Activated CD4-positive, alpha-beta memory T cell treated with anti-CD3 and anti-CD28 coated beads, Interleukin-2, amount 10 ng/mL, durations not matched to agents 7 days and 5 days (primary cell): ENCODE results near the gene HNRNPA0. TPM values are rescaled to one million over a fixed set of nuclear protein-coding genes. Genes with fewer than 3 reads are reported as not detected.

Experiments used
- CTCF ChIA-PET: fragments of 350-600 bp; sonication (Branson Sonifier 250); formaldehyde crosslinking; loops from one replicate; lab custom pipeline; 2021; ENCODE audit warnings: antibody characterized with exemption, inconsistent platforms; lab: Charles Lee
- POLR2A ChIA-PET: fragments of 350-600 bp; sonication (Branson Sonifier 250); formaldehyde crosslinking; loops from one replicate; lab custom pipeline; 2021; ENCODE audit warnings: antibody characterized with exemption; lab: Charles Lee
- DNase-seq: peaks from one replicate; pipeline ENCODE4 v3.0.0-alpha.2; 2020
- H3K27ac Mint-ChIP-seq: one replicate; pipeline ENCODE4 v1.8.0; 2021; ENCODE audit warnings: mild to moderate bottlenecking, mixed read lengths
- H3K27me3 Mint-ChIP-seq: one replicate; pipeline ENCODE4 v1.8.0; 2021; ENCODE audit warnings: mixed read lengths
- H3K36me3 Mint-ChIP-seq: one replicate; pipeline ENCODE4 v1.8.0; 2021; ENCODE audit warnings: low read depth, mixed read lengths
- H3K4me1 Mint-ChIP-seq: one replicate; pipeline ENCODE4 v1.8.0; 2021; ENCODE audit warnings: mixed read lengths
- H3K4me3 Mint-ChIP-seq: one replicate; pipeline ENCODE4 v1.8.0; 2021; ENCODE audit warnings: mild to moderate bottlenecking, mixed read lengths
- H3K9me3 Mint-ChIP-seq: one replicate; pipeline ENCODE4 v1.8.0; 2021; ENCODE audit warnings: mixed read lengths
- total RNA-seq, 2 experiments: library from RNA; stranded (reverse); gene quantifications; one replicate each; pipeline ENCODE4 v1.2.3, GENCODE V29; 2021

The HNRNPA0 gene
- total RNA-seq, 2 experiments from 2014 or later = 24.0 to 24.6 TPM

GRCh38 chr5:137715456-137715855, 38.7 kb downstream of the HNRNPA0 start:
- Mint-ChIP-seq H3K27ac (no peak overlapping the region), H3K36me3 (peaks cover 3% of the 10 kb centered on the region), H3K4me1 (no peaks in the 10 kb centered on the region), H3K9me3 (peaks cover 2% of the 10 kb centered on the region), H3K4me3 (no peak overlapping the region), H3K27me3 (no peaks in the 10 kb centered on the region)
- no peak for DNase-seq
- ChIA-PET CTCF (interaction anchor here (1.0 kb wide), 1 partner anchor 27 kb away, joined by 4 read pairs; no protein-coding TSS in a partner anchor), POLR2A (no interaction called here)

- H3K9me3 Mint-ChIP-seq = peaks cover 2% of the 10 kb centered on the region
- POLR2A ChIA-PET = no interaction called here
- no peak for DNase-seq
- peaks cover 3% of the 10 kb centered on the region for H3K36me3 Mint-ChIP-seq
- H3K4me1 Mint-ChIP-seq = no peaks in the 10 kb centered on the region
- H3K27ac Mint-ChIP-seq = no peak overlapping the region
- no peak overlapping the region for H3K4me3 Mint-ChIP-seq
- H3K27me3 Mint-ChIP-seq = no peaks in the 10 kb centered on the region
- CTCF ChIA-PET = interaction anchor here (1.0 kb wide), 1 partner anchor 27 kb away, joined by 4 read pairs; no protein-coding TSS in a partner anchor
These were observed 39.2 kb downstream of the HNRNPA0 start for GRCh38 chr5:137714946-137715345.

- POLR2A ChIA-PET = no interaction called here
- peaks cover 3% of the 10 kb centered on the region for H3K36me3 Mint-ChIP-seq
- H3K9me3 Mint-ChIP-seq = peaks cover 2% of the 10 kb centered on the region
- no peaks in the 10 kb centered on the region for H3K4me1 Mint-ChIP-seq
- H3K27me3 Mint-ChIP-seq = no peaks in the 10 kb centered on the region
- H3K27ac Mint-ChIP-seq = no peak overlapping the region
- CTCF ChIA-PET = interaction anchor here (1.0 kb wide), 1 partner anchor 28 kb away, joined by 4 read pairs; no protein-coding TSS in a partner anchor
- no peak overlapping the region for H3K4me3 Mint-ChIP-seq
- DNase-seq = no peak
These were observed 39.7 kb downstream of the HNRNPA0 start for GRCh38 chr5:137714494-137714893.

GRCh38 chr5:137712139-137712667, 42.0 kb downstream of the HNRNPA0 start:
- no peak overlapping the region for H3K27ac Mint-ChIP-seq
- no peaks in the 10 kb centered on the region for H3K4me1 Mint-ChIP-seq
- POLR2A ChIA-PET = interaction anchor here (1.3 kb wide), 1 partner anchor 16 kb away, joined by 3 read pairs; no protein-coding TSS in a partner anchor

GRCh38 chr5:137710086-137710485, 44.1 kb downstream of the HNRNPA0 start:
- peaks cover 2% of the 10 kb centered on the region for H3K9me3 Mint-ChIP-seq
- no peak overlapping the region for H3K27ac Mint-ChIP-seq
- no peak for DNase-seq
- H3K36me3 Mint-ChIP-seq = peaks cover 10% of the 10 kb centered on the region
- no peak overlapping the region for H3K4me3 Mint-ChIP-seq
- no peaks in the 10 kb centered on the region for H3K27me3 Mint-ChIP-seq
- ChIA-PET POLR2A (no interaction called here), CTCF (no interaction called here)
- H3K4me1 Mint-ChIP-seq = no peaks in the 10 kb centered on the region

More at GRCh38 chr5:137712139-137712667, 42.0 kb downstream of the HNRNPA0 start:
- DNase-seq = no peak
- peaks cover 3% of the 10 kb centered on the region for H3K36me3 Mint-ChIP-seq
- CTCF ChIA-PET = interaction anchor here (1.1 to 1.4 kb wide), 2 partner anchors 30 to 52 kb away, joined by 3 to 5 read pairs; no protein-coding TSS in a partner anchor
- H3K9me3 Mint-ChIP-seq = peaks cover 2% of the 10 kb centered on the region
- H3K27me3 Mint-ChIP-seq = no peaks in the 10 kb centered on the region
- no peak overlapping the region for H3K4me3 Mint-ChIP-seq

- POLR2A ChIA-PET = no interaction called here
- H3K9me3 Mint-ChIP-seq = peaks cover 2% of the 10 kb centered on the region
- H3K36me3 Mint-ChIP-seq = peaks cover 10% of the 10 kb centered on the region
- CTCF ChIA-PET = interaction anchor here (0.8 to 1.0 kb wide), 2 partner anchors 34 to 48 kb away, joined by 3 read pairs; no protein-coding TSS in a partner anchor
- H3K4me3 Mint-ChIP-seq = no peak overlapping the region
- no peak overlapping the region for H3K27ac Mint-ChIP-seq
- H3K4me1 Mint-ChIP-seq = no peaks in the 10 kb centered on the region
- no peak for DNase-seq
- H3K27me3 Mint-ChIP-seq = no peaks in the 10 kb centered on the region
These were observed 45.2 kb downstream of the HNRNPA0 start for GRCh38 chr5:137708796-137709559.

- no peaks in the 10 kb centered on the region for H3K27me3 Mint-ChIP-seq
- no peak overlapping the region for H3K4me3 Mint-ChIP-seq
- H3K9me3 Mint-ChIP-seq = peaks cover 2% of the 10 kb centered on the region
- peaks cover 10% of the 10 kb centered on the region for H3K36me3 Mint-ChIP-seq
- ChIA-PET POLR2A (interaction anchor here (0.7 kb wide), 2 partner anchors 13 to 42 kb away, joined by 3 read pairs; no protein-coding TSS in a partner anchor), CTCF (interaction anchor here (0.8 kb wide), 1 partner anchor 48 kb away, joined by 3 read pairs; no protein-coding TSS in a partner anchor)
- no peak overlapping the region for H3K27ac Mint-ChIP-seq
- H3K4me1 Mint-ChIP-seq = no peaks in the 10 kb centered on the region
- no peak for DNase-seq
These were observed 46.1 kb downstream of the HNRNPA0 start for GRCh38 chr5:137708062-137708461.

GRCh38 chr5:137706841-137707240, 47.3 kb downstream of the HNRNPA0 start:
- Mint-ChIP-seq H3K9me3 (no peaks in the 10 kb centered on the region), H3K4me3 (no peak overlapping the region), H3K4me1 (no peaks in the 10 kb centered on the region), H3K27ac (no peak overlapping the region), H3K27me3 (no peaks in the 10 kb centered on the region), H3K36me3 (peaks cover 10% of the 10 kb centered on the region)
- CTCF ChIA-PET = interaction anchor here (1.3 kb wide), 1 partner anchor 9 kb away, joined by 4 read pairs; no protein-coding TSS in a partner anchor
- POLR2A ChIA-PET = no interaction called here
- DNase-seq = no peak

GRCh38 chr5:137705106-137705505, 49.1 kb downstream of the HNRNPA0 start:
- Mint-ChIP-seq H3K36me3 (peaks cover 7% of the 10 kb centered on the region), H3K4me1 (no peaks in the 10 kb centered on the region), H3K27me3 (no peaks in the 10 kb centered on the region), H3K27ac (no peak overlapping the region), H3K9me3 (no peaks in the 10 kb centered on the region), H3K4me3 (no peak overlapping the region)
- POLR2A ChIA-PET = no interaction called here
- no peak for DNase-seq
- CTCF ChIA-PET = no interaction called here

GRCh38 chr5:137703565-137703964, 50.6 kb downstream of the HNRNPA0 start:
- H3K9me3 Mint-ChIP-seq = no peaks in the 10 kb centered on the region
- no peak overlapping the region for H3K4me3 Mint-ChIP-seq
- peaks cover 7% of the 10 kb centered on the region for H3K36me3 Mint-ChIP-seq
- no peak overlapping the region for H3K27ac Mint-ChIP-seq
- no peaks in the 10 kb centered on the region for H3K4me1 Mint-ChIP-seq
- ChIA-PET CTCF (no interaction called here), POLR2A (no interaction called here)
- H3K27me3 Mint-ChIP-seq = no peaks in the 10 kb centered on the region
- DNase-seq = no peak

GRCh38 chr5:137700282-137700680, 53.9 kb downstream of the HNRNPA0 start:
- ChIA-PET CTCF (interaction anchor here (1.0 kb wide), 1 partner anchor 42 kb away, joined by 3 read pairs; no protein-coding TSS in a partner anchor), POLR2A (no interaction called here)
- Mint-ChIP-seq H3K27me3 (no peaks in the 10 kb centered on the region), H3K27ac (no peak overlapping the region), H3K36me3 (peaks cover 17% of the 10 kb centered on the region), H3K9me3 (no peaks in the 10 kb centered on the region), H3K4me1 (peaks cover 22% of the 10 kb centered on the region), H3K4me3 (no peak overlapping the region)
- DNase-seq = no peak

GRCh38 chr5:137699336-137700281, 54.6 kb downstream of the HNRNPA0 start:
- CTCF ChIA-PET = interaction anchor here (1.0 kb wide), 1 partner anchor 43 kb away, joined by 3 read pairs; no protein-coding TSS in a partner anchor
- H3K9me3 Mint-ChIP-seq = no peaks in the 10 kb centered on the region
- H3K4me1 Mint-ChIP-seq = peaks cover 29% of the 10 kb centered on the region
- H3K27ac Mint-ChIP-seq = no peak overlapping the region
- H3K4me3 Mint-ChIP-seq = no peak overlapping the region
- H3K27me3 Mint-ChIP-seq = no peaks in the 10 kb centered on the region
- DNase-seq = no peak
- POLR2A ChIA-PET = interaction anchor here (1.1 kb wide), 1 partner anchor 55 kb away, joined by 3 read pairs; the partner anchor contains the start of gene HNRNPA0
- H3K36me3 Mint-ChIP-seq = peaks cover 21% of the 10 kb centered on the region
